RWPE2 (cell line): ENCODE results near the gene ARHGAP26.

Source experiments
- ATAC-seq: fragments of 200-7000 bp; cut with Tn5 transposase; 3 replicates; pipeline ENCODE4 v1.9.1; 2021; ENCODE audit warnings: low read depth
- DNase-seq: peaks from one replicate; pipeline ENCODE4 v3.0.0-alpha.2; 2020; ENCODE audit warnings: low spot score
- H3K27ac ChIP-seq: fragments of 450-650 bp; 2 replicates; pipeline ENCODE4 v1.5.1; 2017; ENCODE audit warnings: mild to moderate bottlenecking; ENCODE audit not compliant: poor library complexity, severe bottlenecking
- H3K27me3 ChIP-seq: fragments of 250-450 bp; sonication (Bioruptor Pico); 2 replicates; pipeline ENCODE4 v1.5.1; 2021; ENCODE audit warnings: mild to moderate bottlenecking, moderate library complexity; ENCODE audit not compliant: insufficient read depth, poor library complexity, severe bottlenecking
- H3K36me3 ChIP-seq: fragments of 250-450 bp; sonication (Bioruptor Pico); 2 replicates; pipeline ENCODE4 v1.5.1; 2020; ENCODE audit warnings: low read depth, mild to moderate bottlenecking, moderate library complexity
- H3K4me1 ChIP-seq: fragments of 250-450 bp; sonication (Bioruptor Pico); 2 replicates; pipeline ENCODE4 v1.5.1; 2021; ENCODE audit warnings: mild to moderate bottlenecking, moderate library complexity; ENCODE audit not compliant: insufficient read depth, poor library complexity, severe bottlenecking
- H3K4me3 ChIP-seq: fragments of 250-450 bp; sonication (Bioruptor Pico); 2 replicates; pipeline ENCODE4 v1.5.1; 2021; ENCODE audit warnings: mild to moderate bottlenecking, moderate library complexity; ENCODE audit not compliant: severe bottlenecking
- H3K9me3 ChIP-seq: fragments of 250-450 bp; sonication (Bioruptor Pico); 2 replicates; pipeline ENCODE4 v1.5.1; 2021; ENCODE audit warnings: mild to moderate bottlenecking, moderate library complexity; ENCODE audit not compliant: severe bottlenecking
- CTCF ChIP-seq: fragments of 450-650 bp; IDR thresholded peaks from one replicate; pipeline ENCODE4 v1.5.1; 2017; ENCODE audit warnings: mild to moderate bottlenecking, moderate library complexity; ENCODE audit not compliant: poor library complexity, severe bottlenecking

The ARHGAP26 gene

GRCh38 chr5:142743592-142744441, 26.4 kb upstream of the ARHGAP26 start:
- no peaks in the 10 kb centered on the region for H3K9me3 ChIP-seq
- H3K27ac ChIP-seq = no peak overlapping the region
- no peaks in the 10 kb centered on the region for H3K27me3 ChIP-seq
- DNase-seq (no peak), ATAC-seq (peak; percentile 53; the same call in 2 of the 3 replicates)
- TF ChIP-seq CTCF = no peak
- peaks cover 29% of the 10 kb centered on the region for H3K4me1 ChIP-seq
- H3K36me3 ChIP-seq = no peaks in the 10 kb centered on the region
- no peak overlapping the region for H3K4me3 ChIP-seq

- no peak for TF ChIP-seq CTCF
- ATAC-seq = no peak
- Histone ChIP-seq H3K4me3 (no peak overlapping the region), H3K4me1 (peaks cover 36% of the 10 kb centered on the region), H3K27me3 (no peaks in the 10 kb centered on the region), H3K27ac (no peak overlapping the region), H3K36me3 (no peaks in the 10 kb centered on the region), H3K9me3 (no peaks in the 10 kb centered on the region)
- no peak for DNase-seq
These were observed 24.9 kb upstream of the ARHGAP26 start for GRCh38 chr5:142745268-142745667.

GRCh38 chr5:142746532-142747433, 23.4 kb upstream of the ARHGAP26 start:
- Histone ChIP-seq H3K27me3 (no peaks in the 10 kb centered on the region), H3K4me1 (peaks cover 28% of the 10 kb centered on the region), H3K27ac (no peak overlapping the region), H3K4me3 (no peak overlapping the region), H3K36me3 (no peaks in the 10 kb centered on the region), H3K9me3 (no peaks in the 10 kb centered on the region)
- DNase-seq = no peak
- ATAC-seq = no peak
- no peak for TF ChIP-seq CTCF

- H3K36me3 ChIP-seq = no peaks in the 10 kb centered on the region
- ATAC-seq = no peak
- no peak overlapping the region for H3K4me3 ChIP-seq
- H3K4me1 ChIP-seq = peaks cover 34% of the 10 kb centered on the region
- H3K9me3 ChIP-seq = no peaks in the 10 kb centered on the region
- H3K27me3 ChIP-seq = no peaks in the 10 kb centered on the region
- TF ChIP-seq CTCF = no peak
- no peak for DNase-seq
- H3K27ac ChIP-seq = peak overlapping the region; percentile 20
These were observed 22.0 kb upstream of the ARHGAP26 start for GRCh38 chr5:142748132-142748531.
